ENCODE measurements around the gene HSD3B1.
"Not testable (repeated sequence)": the region's sequence is repeated elsewhere in the genome, so short reads cannot be mapped to it uniquely, and the experiment has no call there.

Gene HSD3B1

DNA sequence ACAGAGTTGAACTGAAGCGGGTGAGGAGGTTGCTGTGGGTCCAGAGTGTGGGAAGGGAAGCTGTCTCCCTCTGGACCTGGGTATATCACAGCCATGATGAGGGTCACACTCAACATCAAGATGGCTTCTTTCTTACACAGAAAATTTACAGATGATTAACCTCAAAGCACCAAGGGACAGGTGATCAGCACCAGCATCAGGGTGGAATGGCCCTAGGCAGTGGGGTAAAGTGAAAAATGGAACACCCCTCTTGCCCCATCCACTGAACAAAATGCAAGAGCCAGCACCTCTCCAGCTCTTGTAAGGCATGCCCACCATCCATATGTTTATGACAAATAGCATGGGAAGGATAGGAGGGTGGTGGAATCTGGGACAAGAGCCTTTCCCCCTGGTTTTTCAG, 40.3 kb downstream of the HSD3B1 start:
- DNase-seq (ENCODE audit: low read depth): no peak
- no peak overlapping the region for H3K4me3 ChIP-seq (ENCODE audit: control insufficient read depth, low read depth, low read length)
- TF ChIP-seq, protein P1, sequence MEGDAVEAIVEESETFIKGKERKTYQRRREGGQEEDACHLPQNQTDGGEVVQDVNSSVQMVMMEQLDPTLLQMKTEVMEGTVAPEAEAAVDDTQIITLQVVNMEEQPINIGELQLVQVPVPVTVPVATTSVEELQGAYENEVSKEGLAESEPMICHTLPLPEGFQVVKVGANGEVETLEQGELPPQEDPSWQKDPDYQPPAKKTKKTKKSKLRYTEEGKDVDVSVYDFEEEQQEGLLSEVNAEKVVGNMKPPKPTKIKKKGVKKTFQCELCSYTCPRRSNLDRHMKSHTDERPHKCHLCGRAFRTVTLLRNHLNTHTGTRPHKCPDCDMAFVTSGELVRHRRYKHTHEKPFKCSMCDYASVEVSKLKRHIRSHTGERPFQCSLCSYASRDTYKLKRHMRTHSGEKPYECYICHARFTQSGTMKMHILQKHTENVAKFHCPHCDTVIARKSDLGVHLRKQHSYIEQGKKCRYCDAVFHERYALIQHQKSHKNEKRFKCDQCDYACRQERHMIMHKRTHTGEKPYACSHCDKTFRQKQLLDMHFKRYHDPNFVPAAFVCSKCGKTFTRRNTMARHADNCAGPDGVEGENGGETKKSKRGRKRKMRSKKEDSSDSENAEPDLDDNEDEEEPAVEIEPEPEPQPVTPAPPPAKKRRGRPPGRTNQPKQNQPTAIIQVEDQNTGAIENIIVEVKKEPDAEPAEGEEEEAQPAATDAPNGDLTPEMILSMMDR (IDR thresholded peaks at IDR 0.05; ENCODE audit: control insufficient read depth, insufficient read depth, low read depth, low read length, missing control alignments): no peak

DNA sequence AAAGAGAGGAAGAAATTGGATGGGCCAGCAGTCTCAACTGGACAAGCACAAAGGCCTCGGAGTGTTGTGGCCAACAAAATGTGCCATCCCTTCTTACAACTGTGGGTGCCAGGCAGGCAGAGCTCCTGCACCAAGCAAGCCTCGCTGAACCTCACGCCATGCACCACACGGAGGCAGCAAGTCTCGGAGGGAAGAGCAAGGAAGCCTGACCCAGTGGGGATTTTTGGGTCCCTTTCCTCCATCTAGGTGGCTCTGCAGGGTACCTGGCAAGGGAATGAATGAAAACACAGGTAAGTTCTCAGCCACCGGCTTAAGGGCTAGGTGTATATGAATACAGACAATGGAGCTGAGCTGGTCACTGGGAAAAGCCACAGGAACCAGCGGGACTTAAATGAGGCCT, 40.8 kb downstream of the HSD3B1 start:
- TF ChIP-seq, protein P1 (IDR thresholded peaks at IDR 0.05; ENCODE audit: control insufficient read depth, insufficient read depth, low read depth, low read length, missing control alignments): no peak
- no peak for DNase-seq (ENCODE audit: low read depth)
- no peak overlapping the region for H3K4me3 ChIP-seq (ENCODE audit: control insufficient read depth, low read depth, low read length)

DNA sequence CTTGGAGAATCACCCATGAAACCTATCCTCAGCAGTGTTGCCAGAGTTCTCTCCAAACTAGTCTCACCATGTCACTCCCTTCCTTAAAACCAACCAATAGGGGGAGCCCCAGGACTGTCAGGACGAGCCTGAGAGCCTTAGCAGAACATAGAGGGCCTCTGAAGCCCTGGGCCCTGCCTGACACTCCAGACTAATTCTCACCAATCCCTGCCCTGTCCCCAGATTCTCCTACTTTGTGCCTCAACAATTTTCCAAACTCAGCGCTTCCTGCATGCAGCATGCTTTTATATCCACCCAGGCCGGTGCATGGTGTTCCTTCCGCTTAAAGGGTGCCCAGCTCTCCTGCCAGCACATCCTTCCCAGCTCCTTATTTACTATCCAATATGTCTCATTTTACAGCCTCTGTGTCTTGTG, 42.7 kb downstream of the HSD3B1 start:
- TF ChIP-seq, protein P1 (IDR thresholded peaks at IDR 0.05; ENCODE audit: control insufficient read depth, insufficient read depth, low read depth, low read length, missing control alignments): peak; percentile 69
- DNase-seq (ENCODE audit: low read depth): no peak
- no peak overlapping the region for H3K4me3 ChIP-seq (ENCODE audit: control insufficient read depth, low read depth, low read length)

DNA sequence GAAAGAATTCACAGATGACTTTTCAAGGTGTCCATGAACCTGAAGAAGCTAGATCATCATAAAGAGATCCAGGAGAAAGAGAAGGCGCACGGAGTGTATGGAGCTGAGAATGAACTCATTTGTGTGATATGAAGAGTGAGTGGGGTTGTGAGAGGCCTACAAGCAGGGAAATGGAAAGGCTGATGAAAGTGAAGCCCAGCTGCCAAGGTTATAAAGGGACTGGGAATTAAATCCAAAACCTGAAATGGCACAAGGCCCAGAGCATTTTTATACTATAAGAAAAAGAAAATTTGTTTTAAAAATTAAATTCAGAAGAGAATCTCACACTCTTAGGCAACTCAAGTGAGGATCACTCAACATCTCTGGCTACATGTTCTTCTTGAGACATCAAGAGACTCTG, 43.4 kb downstream of the HSD3B1 start:
- no peak for DNase-seq (ENCODE audit: low read depth)
- TF ChIP-seq, protein P1 (IDR thresholded peaks at IDR 0.05; ENCODE audit: control insufficient read depth, insufficient read depth, low read depth, low read length, missing control alignments): no peak
- no peak overlapping the region for H3K4me3 ChIP-seq (ENCODE audit: control insufficient read depth, low read depth, low read length)

DNA sequence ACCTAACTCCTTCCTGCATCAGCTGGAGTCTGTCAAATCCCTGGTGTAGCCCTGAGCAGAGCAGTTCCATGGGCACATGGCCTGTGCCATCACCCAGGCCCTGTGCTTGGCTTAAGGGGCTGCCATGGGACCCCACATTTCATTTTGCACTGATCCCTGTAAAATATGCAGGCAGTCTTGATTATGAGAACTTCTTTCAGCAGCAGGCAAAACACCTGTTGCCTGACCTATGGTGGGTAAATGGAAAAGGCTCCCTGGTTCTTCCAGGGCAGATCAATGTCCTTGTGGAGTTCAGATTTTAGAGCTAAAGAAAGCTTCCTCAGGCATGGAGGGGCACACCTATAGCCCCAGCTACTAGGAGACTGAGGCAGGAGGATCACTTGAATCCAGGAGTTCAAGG, 44.2 kb downstream of the HSD3B1 start:
- no peak overlapping the region for H3K4me3 ChIP-seq (ENCODE audit: control insufficient read depth, low read depth, low read length)
- TF ChIP-seq, protein P1 (IDR thresholded peaks at IDR 0.05; ENCODE audit: control insufficient read depth, insufficient read depth, low read depth, low read length, missing control alignments): no peak
- no peak for DNase-seq (ENCODE audit: low read depth)

DNA sequence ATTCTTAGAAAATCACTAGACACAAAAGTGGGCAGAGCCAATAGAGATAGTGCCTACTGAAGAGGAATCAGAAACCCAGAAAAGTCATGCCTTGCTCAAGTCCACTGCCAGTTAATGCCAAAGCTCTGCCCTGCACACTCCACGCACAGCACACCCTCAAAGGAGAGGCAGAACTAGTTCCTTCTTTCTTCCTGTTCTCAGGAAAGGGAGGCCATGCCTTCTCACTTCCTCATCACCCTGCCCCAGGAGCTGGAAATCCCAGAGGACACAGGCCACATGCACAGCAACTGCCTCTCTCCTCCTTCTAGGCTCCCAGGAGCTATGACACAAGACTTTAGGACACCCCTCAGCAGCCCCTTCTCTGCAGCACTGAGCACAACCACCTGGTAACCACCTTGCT, 45.6 kb downstream of the HSD3B1 start:
- DNase-seq (ENCODE audit: low read depth); H3K4me3 ChIP-seq (ENCODE audit: control insufficient read depth, low read depth, low read length): not testable (repeated sequence)

DNA sequence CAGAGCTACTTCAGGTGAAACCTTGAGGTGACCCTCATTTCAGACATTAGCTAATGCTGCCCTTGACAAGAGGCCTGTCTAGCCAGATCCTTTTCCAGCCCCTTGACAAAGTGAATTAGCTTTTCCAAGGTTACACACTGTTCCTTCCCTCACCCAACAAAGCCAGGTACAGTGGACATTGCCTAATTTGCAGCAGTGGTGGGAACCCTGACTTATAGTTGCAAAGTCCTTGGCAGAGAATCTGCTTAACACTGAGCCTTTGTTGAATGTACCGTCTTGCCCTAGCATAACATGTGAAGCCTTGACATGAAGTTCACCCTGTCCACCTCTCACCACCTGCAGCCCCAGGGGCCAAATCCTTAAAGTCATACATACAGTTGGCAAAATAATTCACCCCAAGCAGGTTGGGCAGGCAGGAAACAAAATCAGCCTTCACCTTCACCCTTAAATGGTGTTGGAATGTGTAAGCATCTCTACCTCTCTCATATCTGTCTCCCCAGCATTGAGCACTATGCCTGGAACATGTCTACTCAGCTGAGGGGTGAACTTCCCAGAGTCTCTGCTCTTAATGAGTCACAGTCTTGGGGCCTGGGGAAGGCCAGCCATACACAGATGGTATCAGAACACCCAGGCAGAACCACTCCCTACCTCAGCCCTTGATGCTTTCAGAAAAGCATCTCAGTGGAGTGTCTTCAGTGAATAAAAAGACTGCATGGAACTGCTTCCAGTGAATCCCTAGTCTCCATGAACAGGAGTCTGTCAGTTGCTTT, 46.5 kb downstream of the HSD3B1 start:
- DNase-seq (ENCODE audit: low read depth); H3K4me3 ChIP-seq (ENCODE audit: control insufficient read depth, low read depth, low read length): not testable (repeated sequence)

DNA sequence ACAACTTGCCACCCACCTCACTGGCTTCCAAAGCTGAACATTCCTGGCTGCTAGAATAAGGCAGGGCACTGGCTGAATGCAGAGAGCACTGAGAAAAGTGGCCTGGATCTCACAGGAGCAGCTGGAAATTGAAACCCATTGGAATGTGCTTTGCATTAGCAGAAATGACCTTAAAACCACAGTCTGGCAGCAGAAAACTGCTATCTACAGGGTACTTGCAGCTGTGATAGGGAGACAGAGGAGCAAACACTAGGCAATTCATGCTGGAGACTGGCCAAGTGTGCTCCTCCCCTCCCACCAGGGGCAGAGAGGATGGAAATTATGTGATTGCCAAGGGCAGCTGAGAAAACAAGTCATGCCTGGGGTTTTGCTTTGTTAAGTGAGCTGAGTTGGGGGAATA, 47.2 kb downstream of the HSD3B1 start:
- peak; percentile 43 for DNase-seq (ENCODE audit: low read depth)
- TF ChIP-seq, protein P1 (IDR thresholded peaks at IDR 0.05; ENCODE audit: control insufficient read depth, insufficient read depth, low read depth, low read length, missing control alignments): no peak
- no peak overlapping the region for H3K4me3 ChIP-seq (ENCODE audit: control insufficient read depth, low read depth, low read length)
